HUES48 (cell line): ENCODE measurements around the gene CARD19.
"Not testable (repeated sequence)": the region's sequence is repeated elsewhere in the genome, so short reads cannot be mapped to it uniquely, and the experiment has no call there.

Experiments used
- H3K27ac ChIP-seq: one replicate; pipeline ENCODE4 v1.7.0; 2013; ENCODE audit warnings: low read depth, low read length, inconsistent platforms
- H3K27me3 ChIP-seq: 2 replicates; pipeline ENCODE4 v1.6.1; 2013; ENCODE audit warnings: mild to moderate bottlenecking, low read length; ENCODE audit not compliant: control insufficient read depth, insufficient read depth
- H3K36me3 ChIP-seq: 2 replicates; pipeline ENCODE4 v1.6.1; 2013; ENCODE audit warnings: low read length; ENCODE audit not compliant: control insufficient read depth, insufficient read depth
- H3K4me1 ChIP-seq: 2 replicates; pipeline ENCODE4 v1.6.1; 2013; ENCODE audit warnings: mild to moderate bottlenecking, low read length; ENCODE audit not compliant: control insufficient read depth, insufficient read depth
- H3K4me3 ChIP-seq: 2 replicates; pipeline ENCODE4 v1.5.1; 2013; ENCODE audit warnings: mild to moderate bottlenecking, low read depth, low read length
- H3K9ac ChIP-seq: 2 replicates; pipeline ENCODE4 v1.6.1; 2013; ENCODE audit warnings: mild to moderate bottlenecking, low read depth, low read length, moderate library complexity
- H3K9me3 ChIP-seq: 2 replicates; pipeline ENCODE4 v1.6.1; 2013; ENCODE audit warnings: low read length; ENCODE audit not compliant: control insufficient read depth, insufficient read depth

The CARD19 gene

GRCh38 chr9:93141771-93142483, 45.9 kb downstream of the CARD19 start:
- H3K9me3 ChIP-seq, result no peaks in the 10 kb centered on the region
- no peak overlapping the region for H3K9ac ChIP-seq
- no peaks in the 10 kb centered on the region; the same call in 1 of the 2 replicates for H3K4me1 ChIP-seq
- H3K27me3 ChIP-seq, result no peaks in the 10 kb centered on the region
- no peak overlapping the region for H3K4me3 ChIP-seq
- no peak overlapping the region for H3K27ac ChIP-seq
- H3K36me3 ChIP-seq, result no peaks in the 10 kb centered on the region

- Histone ChIP-seq H3K27me3 (no peaks in the 10 kb centered on the region), H3K27ac (no peak overlapping the region), H3K36me3 (no peaks in the 10 kb centered on the region), H3K9me3 (no peaks in the 10 kb centered on the region), H3K4me3 (no peak overlapping the region), H3K9ac (no peak overlapping the region), H3K4me1 (no peaks in the 10 kb centered on the region; the same call in 1 of the 2 replicates)
Observed at GRCh38 chr9:93143830-93144530, 48.0 kb downstream of the CARD19 start.

- not testable (repeated sequence) for H3K4me3 ChIP-seq, H3K27me3 ChIP-seq, H3K36me3 ChIP-seq, H3K9ac ChIP-seq, H3K4me1 ChIP-seq, H3K9me3 ChIP-seq, H3K27ac ChIP-seq
Observed at GRCh38 chr9:93146696-93147095, 50.7 kb downstream of the CARD19 start.

- H3K27ac ChIP-seq, result no peak overlapping the region
- H3K4me1 ChIP-seq, result no peaks in the 10 kb centered on the region; the same call in 1 of the 2 replicates
- H3K9me3 ChIP-seq, result no peaks in the 10 kb centered on the region
- no peaks in the 10 kb centered on the region for H3K27me3 ChIP-seq
- H3K4me3 ChIP-seq, result no peak overlapping the region
- H3K9ac ChIP-seq, result no peak overlapping the region
- no peaks in the 10 kb centered on the region for H3K36me3 ChIP-seq
Observed at GRCh38 chr9:93147632-93148031, 51.6 kb downstream of the CARD19 start.

GRCh38 chr9:93148721-93149120, 52.7 kb downstream of the CARD19 start:
- Histone ChIP-seq H3K9me3 (no peaks in the 10 kb centered on the region), H3K27me3 (no peaks in the 10 kb centered on the region), H3K4me3 (no peak overlapping the region), H3K36me3 (no peaks in the 10 kb centered on the region), H3K9ac (no peak overlapping the region), H3K27ac (no peak overlapping the region), H3K4me1 (no peaks in the 10 kb centered on the region; the same call in 1 of the 2 replicates)

- no peaks in the 10 kb centered on the region; the same call in 1 of the 2 replicates for H3K4me1 ChIP-seq
Observed at GRCh38 chr9:93149361-93149760, 53.3 kb downstream of the CARD19 start.

GRCh38 chr9:93151097-93151784, 55.2 kb downstream of the CARD19 start:
- Histone ChIP-seq H3K9ac (no peak overlapping the region), H3K4me1 (no peaks in the 10 kb centered on the region), H3K9me3 (no peaks in the 10 kb centered on the region), H3K36me3 (no peaks in the 10 kb centered on the region), H3K4me3 (no peak overlapping the region), H3K27me3 (no peaks in the 10 kb centered on the region), H3K27ac (no peak overlapping the region)

More at GRCh38 chr9:93149361-93149760, 53.3 kb downstream of the CARD19 start:
- Histone ChIP-seq H3K27me3 (no peaks in the 10 kb centered on the region), H3K27ac (no peak overlapping the region), H3K9me3 (no peaks in the 10 kb centered on the region), H3K9ac (no peak overlapping the region), H3K4me3 (no peak overlapping the region), H3K36me3 (no peaks in the 10 kb centered on the region)

- Histone ChIP-seq H3K9ac (no peak overlapping the region), H3K4me1 (no peaks in the 10 kb centered on the region), H3K4me3 (no peak overlapping the region), H3K9me3 (no peaks in the 10 kb centered on the region), H3K36me3 (no peaks in the 10 kb centered on the region), H3K27me3 (no peaks in the 10 kb centered on the region), H3K27ac (no peak overlapping the region)
Observed at GRCh38 chr9:93154293-93154903, 58.4 kb downstream of the CARD19 start.

GRCh38 chr9:93155716-93156474, 59.9 kb downstream of the CARD19 start:
- Histone ChIP-seq H3K9me3 (no peaks in the 10 kb centered on the region), H3K36me3 (no peaks in the 10 kb centered on the region), H3K4me1 (peaks cover 2% of the 10 kb centered on the region; the same call in 1 of the 2 replicates), H3K27me3 (no peaks in the 10 kb centered on the region), H3K27ac (no peak overlapping the region), H3K9ac (no peak overlapping the region), H3K4me3 (no peak overlapping the region)

GRCh38 chr9:93156475-93157008, 60.5 kb downstream of the CARD19 start:
- Histone ChIP-seq H3K36me3 (no peaks in the 10 kb centered on the region), H3K9ac (no peak overlapping the region), H3K9me3 (no peaks in the 10 kb centered on the region), H3K27me3 (no peaks in the 10 kb centered on the region), H3K27ac (no peak overlapping the region), H3K4me3 (no peak overlapping the region), H3K4me1 (peaks cover 2% of the 10 kb centered on the region; the same call in 1 of the 2 replicates)
